Transverse colon (tissue), 4 donors: ENCODE measurements around the gene AGO3. TPM values are rescaled to one million over a fixed set of nuclear protein-coding genes. Genes with fewer than 3 reads are reported as not detected.

Experiments used
- DNase-seq: peaks from one replicate; pipeline ENCODE4 v3.0.0-alpha.2; 2019
- H3K27ac ChIP-seq, 4 donors: fragments of 200-600 bp; sonication (generic); 2 replicates each; pipeline ENCODE4 v1.5.1; 2016 to 2018; ENCODE audit warnings: inconsistent platforms in 4 of 4
- H3K27me3 ChIP-seq: fragments of 200-600 bp; sonication (generic); 2 replicates; pipeline ENCODE4 v1.5.1; 2017; ENCODE audit warnings: inconsistent platforms
- H3K36me3 ChIP-seq, 4 donors: fragments of 200-600 bp; sonication (generic); 2 replicates each; pipeline ENCODE4 v1.5.1; 2017 to 2019; ENCODE audit warnings: inconsistent platforms in 4 of 4
- H3K4me1 ChIP-seq, 4 donors: fragments of 200-600 bp; sonication (generic); 2 replicates each; pipeline ENCODE4 v1.5.1; 2017 to 2020; ENCODE audit warnings: inconsistent platforms in 4 of 4
- H3K4me3 ChIP-seq, 4 donors: fragments of 200-600 bp; sonication (generic); 1 replicate in 1 of 4; 2 replicates in 3 of 4; pipeline versions ENCODE4 v1.5.1 to v1.6.1; 2017 to 2019; ENCODE audit warnings: inconsistent platforms in 4 of 4
- H3K9me3 ChIP-seq, 2 donors: fragments of 200-600 bp; sonication (generic); 2 replicates each; pipeline ENCODE4 v1.5.1; 2017 to 2019; ENCODE audit warnings: inconsistent platforms in 2 of 2
- EP300 ChIP-seq: sonication (generic); formaldehyde crosslinking; IDR thresholded peaks from one replicate; pipeline ENCODE4 v1.6.1; 2017; ENCODE audit warnings: antibody characterized with exemption, low read depth
- POLR2A ChIP-seq: fragments of 450-650 bp; IDR thresholded peaks from one replicate; pipeline ENCODE4 v1.6.1; 2016; ENCODE audit warnings: antibody characterized with exemption, mild to moderate bottlenecking, moderate library complexity
- POLR2AphosphoS5 ChIP-seq, 3 donors: sonication (generic); formaldehyde crosslinking; IDR thresholded peaks; one replicate each; pipeline ENCODE4 v1.6.1; 2016; ENCODE audit warnings: antibody characterized with exemption in 3 of 3
- WGBS, 2 donors: methylation state at CpG; one replicate each; pipeline ENCODE4 v1.1.5; 2018; ENCODE audit warnings: low coverage in 1 of 2; 5-methylcytosine and 5-hydroxymethylcytosine counted together
- in situ Hi-C, 4 donors: fragments of 200-750 bp; cut with MboI; loops; one replicate each; pipeline versions ENCODE4 v1.15.0 to v1.15.1; 2017; ENCODE audit warnings: low sequenced_read_pairs in 3 of 4, low pct_ligation_motif_present in 1 of 4, low pct_unique_long_range_greater_than_20kb in 1 of 4
- intact Hi-C: fragments of 100-400 bp; cut with DNase I; formaldehyde crosslinking; loops from one replicate; pipeline ENCODE4 v1.15.1; 2023; ENCODE audit warnings: low total_unique reads
- total RNA-seq, 4 donors: library from RNA; depleted of rRNA; stranded (reverse); fragments of >200 nt; gene quantifications; one replicate each; pipeline ENCODE4 v1.1.0, GENCODE V29; 2016
- TF ChIP-seq, protein P1 (sequence below), 5 experiments: fragments of 200-600 bp in 3 of 5; fragments of 450-650 bp in 2 of 5; sonication (generic) in 3 of 5; IDR thresholded peaks; 1 replicate in 2 of 5; 2 replicates in 3 of 5; pipeline ENCODE4 v1.5.1; 2016 to 2017; ENCODE audit warnings: antibody characterized with exemption in 5 of 5, inconsistent platforms in 3 of 5, mild to moderate bottlenecking in 2 of 5, moderate library complexity in 1 of 5

AGO3 gene
- total RNA-seq, 4 donors from 2014 or later, result 11.3 to 357 (median 14.1) TPM

DNA sequence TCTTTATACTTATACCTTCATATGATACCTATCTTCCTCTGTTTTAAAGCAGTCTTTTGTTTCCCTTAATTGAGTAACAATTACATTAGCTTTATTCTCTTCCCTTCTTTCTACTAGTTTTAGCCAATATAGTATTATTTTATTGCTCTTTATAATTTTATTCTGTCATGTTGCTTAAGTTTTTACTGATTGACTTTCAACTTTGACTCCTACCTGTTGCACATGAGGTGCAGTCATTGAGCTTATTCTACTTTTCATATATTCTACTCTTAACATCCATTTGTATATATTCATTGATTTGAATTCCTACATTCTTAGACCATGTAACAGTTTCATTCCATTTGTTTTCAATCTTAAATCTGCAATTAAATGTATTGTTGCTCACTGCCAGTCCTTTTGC lies 49.2 kb downstream of the AGO3 start:
- H3K4me1 ChIP-seq, result no peaks in the 10 kb centered on the region
- H3K4me3 ChIP-seq, result no peak overlapping the region
- peaks cover 0 to 17% (median 4%) of the 10 kb centered on the region in 4 donors for H3K36me3 ChIP-seq
- in situ Hi-C loops, result no loop called here
- DNase-seq, result no peak
- H3K27ac ChIP-seq, result no peak overlapping the region
- TF ChIP-seq POLR2AphosphoS5 (IDR thresholded peaks at IDR 0.05), result no peak
- no peak for TF ChIP-seq POLR2A
- TF ChIP-seq, protein P1, sequence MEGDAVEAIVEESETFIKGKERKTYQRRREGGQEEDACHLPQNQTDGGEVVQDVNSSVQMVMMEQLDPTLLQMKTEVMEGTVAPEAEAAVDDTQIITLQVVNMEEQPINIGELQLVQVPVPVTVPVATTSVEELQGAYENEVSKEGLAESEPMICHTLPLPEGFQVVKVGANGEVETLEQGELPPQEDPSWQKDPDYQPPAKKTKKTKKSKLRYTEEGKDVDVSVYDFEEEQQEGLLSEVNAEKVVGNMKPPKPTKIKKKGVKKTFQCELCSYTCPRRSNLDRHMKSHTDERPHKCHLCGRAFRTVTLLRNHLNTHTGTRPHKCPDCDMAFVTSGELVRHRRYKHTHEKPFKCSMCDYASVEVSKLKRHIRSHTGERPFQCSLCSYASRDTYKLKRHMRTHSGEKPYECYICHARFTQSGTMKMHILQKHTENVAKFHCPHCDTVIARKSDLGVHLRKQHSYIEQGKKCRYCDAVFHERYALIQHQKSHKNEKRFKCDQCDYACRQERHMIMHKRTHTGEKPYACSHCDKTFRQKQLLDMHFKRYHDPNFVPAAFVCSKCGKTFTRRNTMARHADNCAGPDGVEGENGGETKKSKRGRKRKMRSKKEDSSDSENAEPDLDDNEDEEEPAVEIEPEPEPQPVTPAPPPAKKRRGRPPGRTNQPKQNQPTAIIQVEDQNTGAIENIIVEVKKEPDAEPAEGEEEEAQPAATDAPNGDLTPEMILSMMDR (IDR thresholded peaks at IDR 0.05), result no peak
- TF ChIP-seq EP300, result no peak
- H3K9me3 ChIP-seq, result no peaks in the 10 kb centered on the region
- intact Hi-C loops, result no loop called here
- no peaks in the 10 kb centered on the region for H3K27me3 ChIP-seq

GRCh38 chr1:35988237-35988636 lies 57.3 kb downstream of the AGO3 start:
- DNase-seq, result no peak
- H3K4me3 ChIP-seq, result no peak overlapping the region
- no peaks in the 10 kb centered on the region for H3K27me3 ChIP-seq
- H3K27ac ChIP-seq, result no peak overlapping the region
- 81 to 100% methylated on average over 1 of the region's 1 CpG for WGBS, 2 donors
- H3K4me1 ChIP-seq, result no peaks in the 10 kb centered on the region
- H3K9me3 ChIP-seq, result no peaks in the 10 kb centered on the region
- intact Hi-C loops (no loop called here), in situ Hi-C loops (no loop called here)
- TF ChIP-seq POLR2A (no peak), POLR2AphosphoS5 (IDR thresholded peaks at IDR 0.05) (no peak), EP300 (no peak)
- TF ChIP-seq, protein P1 (IDR thresholded peaks at IDR 0.05), result no peak
- H3K36me3 ChIP-seq, result peaks cover 0 to 15% (median 2%) of the 10 kb centered on the region in 4 donors

GRCh38 chr1:36006941-36007500 lies 76.1 kb downstream of the AGO3 start:
- Histone ChIP-seq H3K36me3 (peaks cover 0 to 11% (median 0%) of the 10 kb centered on the region in 4 donors), H3K9me3 (no peaks in the 10 kb centered on the region), H3K27ac (no peak overlapping the region), H3K27me3 (no peaks in the 10 kb centered on the region), H3K4me1 (no peaks in the 10 kb centered on the region), H3K4me3 (no peak overlapping the region)
- intact Hi-C loops (no loop called here), in situ Hi-C loops (no loop called here)
- TF ChIP-seq EP300, result no peak
- TF ChIP-seq, protein P1 (IDR thresholded peaks at IDR 0.05), result no peak
- TF ChIP-seq POLR2A, result no peak
- no peak for TF ChIP-seq POLR2AphosphoS5 (IDR thresholded peaks at IDR 0.05)
- no peak for DNase-seq
- 97 to 100% methylated on average over 1 to 3 of the region's 3 CpGs for WGBS, 2 donors

DNA sequence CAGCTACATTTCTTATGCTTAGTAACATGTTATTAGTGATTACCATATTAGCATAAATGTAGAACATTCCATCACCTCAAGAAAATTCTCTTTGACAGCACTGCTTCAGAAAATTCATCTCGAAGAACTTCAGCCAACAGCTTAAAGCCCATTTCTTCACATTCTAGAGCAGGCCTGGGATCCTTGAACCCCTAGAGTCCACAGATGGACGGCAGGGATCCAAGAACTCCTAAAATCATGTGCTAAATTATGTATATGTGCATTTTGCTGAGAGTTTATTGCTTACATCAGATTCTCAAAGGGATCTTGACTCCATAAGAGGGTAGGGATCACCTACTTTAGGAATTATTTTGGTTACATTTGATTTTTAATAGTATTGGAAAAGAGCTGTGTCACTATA lies 76.8 kb downstream of the AGO3 start:
- H3K9me3 ChIP-seq, result no peaks in the 10 kb centered on the region
- in situ Hi-C loops (no loop called here), intact Hi-C loops (no loop called here)
- TF ChIP-seq, protein P1 (IDR thresholded peaks at IDR 0.05), result no peak
- TF ChIP-seq POLR2AphosphoS5 (IDR thresholded peaks at IDR 0.05) (no peak), POLR2A (no peak), EP300 (no peak)
- peaks cover 0 to 13% (median 0%) of the 10 kb centered on the region in 4 donors for H3K36me3 ChIP-seq
- no peak for DNase-seq
- 69 to 83% methylated on average over 1 to 2 of the region's 2 CpGs for WGBS, 2 donors
- H3K27me3 ChIP-seq, result no peaks in the 10 kb centered on the region
- H3K4me3 ChIP-seq, result no peak overlapping the region
- no peaks in the 10 kb centered on the region for H3K4me1 ChIP-seq
- H3K27ac ChIP-seq, result no peak overlapping the region
